Activated CD4-positive, alpha-beta T cell treated with anti-CD3 and anti-CD28 coated beads, Interleukin-10, Interleukin-2, amounts not matched to agents 100 ng/mL and 50 ng/mL, durations not matched to agents 16 hours and 8 hours (primary cell): Measurements from ENCODE around the gene DBH.

Experiments
- DNase-seq: peaks from one replicate; pipeline ENCODE4 v3.0.0-alpha.2; 2020

The DBH gene

GRCh38 chr9:133704711-133705181 lies 68.6 kb downstream of the DBH start:
- DNase-seq, result no peak

- DNase-seq, result no peak
Measured at GRCh38 chr9:133705576-133705975, 69.4 kb downstream of the DBH start.

- DNase-seq, result no peak
Measured at GRCh38 chr9:133706307-133707050, 70.3 kb downstream of the DBH start.

GRCh38 chr9:133707065-133707762 lies 71.1 kb downstream of the DBH start:
- DNase-seq, result no peak

- DNase-seq, result no peak
Measured at GRCh38 chr9:133707763-133708245, 71.6 kb downstream of the DBH start.

GRCh38 chr9:133708246-133709014 lies 72.3 kb downstream of the DBH start:
- no peak for DNase-seq
